Endothelial cell of umbilical vein (primary cell): ENCODE results near the gene GTF2IRD2. TPM values are rescaled to one million over a fixed set of nuclear protein-coding genes. Genes with fewer than 3 reads are reported as not detected.
A peak's percentile ranks its signal among the peaks of the same experiment; 100 is the strongest.
"Not testable (repeated sequence)": the region's sequence is repeated elsewhere in the genome, so short reads cannot be mapped to it uniquely, and the experiment has no call there.

ENCODE experiments used
- BruUV-seq: library from RNA; stranded (reverse); fragments of 400-500 nt; replicated peaks from 2 replicates; lab custom pipeline; 2021; lab: Mats Ljungman, UMichigan
- CTCF ChIA-PET: fragments of 300-600, 350-600 bp; sonication (Branson Sonifier 250); formaldehyde crosslinking; loops from one replicate; lab custom pipeline; 2021; ENCODE audit warnings: antibody characterized with exemption, inconsistent platforms; lab: Charles Lee
- POLR2A ChIA-PET: fragments of 300-600, 350-600 bp; sonication (Branson Sonifier 250); formaldehyde crosslinking; loops from one replicate; lab custom pipeline; 2021; ENCODE audit warnings: antibody characterized with exemption, inconsistent platforms; lab: Charles Lee
- DNase-seq: peaks from one replicate; pipeline ENCODE4 v3.0.0-alpha.2; 2011; ENCODE audit warnings: low read depth, low spot score
- FAIRE-seq: peaks from 2 replicates; lab custom pipeline; 2011; peaks lifted over from hg19 to GRCh38; lab: Jason Lieb, UNC
- H2AFZ ChIP-seq: 2 replicates; pipeline ENCODE4 v1.6.0; 2012; ENCODE audit warnings: low read depth, low read length, control low read depth, inconsistent platforms
- H3K27ac ChIP-seq: 2 replicates; pipeline ENCODE4 v1.5.1; 2011; ENCODE audit warnings: low read depth, mild to moderate bottlenecking, control low read depth, low read length, moderate library complexity; ENCODE audit not compliant: insufficient read depth
- H3K27me3 ChIP-seq, 2 experiments: 2 replicates each; pipeline versions ENCODE4 v1.6.0 to v1.6.1; 2011; ENCODE audit warnings: low read length in 2 of 2, mixed read lengths in 1 of 2; ENCODE audit not compliant: control insufficient read depth in 2 of 2, insufficient read depth in 2 of 2
- H3K36me3 ChIP-seq, 2 experiments: 2 replicates in 1 of 2; 3 replicates in 1 of 2; pipeline ENCODE4 v1.5.1; 2011; ENCODE audit warnings: low read length in 2 of 2, mild to moderate bottlenecking in 1 of 2, moderate library complexity in 1 of 2; ENCODE audit not compliant: control insufficient read depth in 2 of 2, insufficient read depth in 2 of 2; ENCODE audit errors: extremely low read depth in 1 of 2
- H3K4me1 ChIP-seq: 3 replicates; pipeline ENCODE4 v1.5.1; 2011; ENCODE audit warnings: mild to moderate bottlenecking, low read length; ENCODE audit not compliant: control insufficient read depth, insufficient read depth; ENCODE audit errors: extremely low read depth
- H3K4me2 ChIP-seq: 2 replicates; pipeline ENCODE4 v1.6.1; 2011; ENCODE audit warnings: low read length, control low read depth, mixed read lengths; ENCODE audit not compliant: insufficient read depth
- H3K4me3 ChIP-seq, 3 experiments: fragments of 200-600 bp in 1 of 3; sonication (generic), shearing (Covaris generic) in 1 of 3; replicated peaks in 1 of 3; 2 replicates each; pipeline ENCODE4 v1.5.1; 2011 to 2016; ENCODE audit warnings: control low read depth in 3 of 3, low read length in 3 of 3, mild to moderate bottlenecking in 2 of 3, inconsistent platforms in 1 of 3, low read depth in 1 of 3, moderate library complexity in 1 of 3; ENCODE audit not compliant: insufficient read depth in 1 of 3
- H3K79me2 ChIP-seq: 2 replicates; pipeline ENCODE4 v1.6.0; 2012; ENCODE audit warnings: low read length, inconsistent platforms; ENCODE audit not compliant: control insufficient read depth, insufficient read depth
- H3K9ac ChIP-seq: replicated peaks from 2 replicates; pipeline ENCODE3; 2011; ENCODE audit warnings: low read length, control low read depth; ENCODE audit not compliant: insufficient read depth; ENCODE audit errors: extremely low read depth
- H3K9me1 ChIP-seq: replicated peaks from 3 replicates; pipeline ENCODE4 v1.6.0; 2011; ENCODE audit warnings: mild to moderate bottlenecking, low read length; ENCODE audit not compliant: control insufficient read depth, insufficient read depth; ENCODE audit errors: extremely low read depth
- H3K9me3 ChIP-seq: replicated peaks from 2 replicates; pipeline ENCODE4 v1.5.1; 2012; ENCODE audit warnings: low read length, inconsistent platforms; ENCODE audit not compliant: control insufficient read depth, insufficient read depth
- H4K20me1 ChIP-seq: replicated peaks from 2 replicates; pipeline ENCODE3; 2011; ENCODE audit warnings: mild to moderate bottlenecking, low read length; ENCODE audit not compliant: control insufficient read depth, insufficient read depth; ENCODE audit errors: extremely low read depth
- dilution Hi-C: fragments of 300-500 bp; cut with MboI; formaldehyde crosslinking; loops from one replicate; pipeline ENCODE4 v1.15.0; 2019; ENCODE audit warnings: low sequenced_read_pairs; ENCODE audit not compliant: extremely low pct_ligation_motif_present
- intact Hi-C: fragments of 100-400 bp; cut with micrococcal nuclease; formaldehyde crosslinking; loops from one replicate; pipeline ENCODE4 v1.10.0; 2022
- polyA plus RNA-seq, 4 experiments: library from polyadenylated mRNA; depleted of rRNA in 3 of 4; stranded (reverse) in 3 of 4; unstranded in 1 of 4; fragments of >200 nt; gene quantifications; 2 replicates each; pipeline versions ENCODE4 v1.2.1 to v1.2.3, GENCODE V29; 2011 to 2012; ENCODE audit warnings: missing spikeins in 1 of 4
- total RNA-seq: library from RNA; stranded (reverse); gene quantifications from 2 replicates; pipeline ENCODE4 v1.2.3, GENCODE V29; 2021

GTF2IRD2 gene
- total and polyA plus RNA-seq, 2 donors (not counting 3 experiments of a cell fraction or from before 2014, with no cell fraction given), result 5.2 to 10.0 TPM

- H2AFZ ChIP-seq, intact Hi-C loops, H3K9ac ChIP-seq, H3K9me3 ChIP-seq, DNase-seq, H3K4me2 ChIP-seq, H3K27me3 ChIP-seq, dilution Hi-C loops, H4K20me1 ChIP-seq, CTCF ChIA-PET, POLR2A ChIA-PET, FAIRE-seq, H3K79me2 ChIP-seq, H3K4me1 ChIP-seq, H3K4me3 ChIP-seq, H3K27ac ChIP-seq, BruUV-seq, H3K9me1 ChIP-seq, H3K36me3 ChIP-seq: not testable (repeated sequence)
Measured at GRCh38 chr7:74766509-74766908, 84.9 kb downstream of the GTF2IRD2 start.

GRCh38 chr7:74765205-74765918 is 86.0 kb downstream of the GTF2IRD2 start:
- H3K9me1 ChIP-seq, H3K27ac ChIP-seq, POLR2A ChIA-PET, H3K4me2 ChIP-seq, intact Hi-C loops, H3K36me3 ChIP-seq, H2AFZ ChIP-seq, H3K4me1 ChIP-seq, H3K4me3 ChIP-seq, H3K79me2 ChIP-seq, H3K27me3 ChIP-seq, DNase-seq, CTCF ChIA-PET, dilution Hi-C loops, H4K20me1 ChIP-seq, H3K9me3 ChIP-seq, H3K9ac ChIP-seq, FAIRE-seq: not testable (repeated sequence)
- BruUV-seq, result TSS peak; percentile 5

- H3K9ac ChIP-seq, H3K4me1 ChIP-seq, CTCF ChIA-PET, H2AFZ ChIP-seq, H3K27me3 ChIP-seq, H3K4me3 ChIP-seq, BruUV-seq, H3K27ac ChIP-seq, H4K20me1 ChIP-seq, intact Hi-C loops, H3K9me3 ChIP-seq, H3K9me1 ChIP-seq, H3K4me2 ChIP-seq, POLR2A ChIA-PET, FAIRE-seq, H3K36me3 ChIP-seq, dilution Hi-C loops, DNase-seq, H3K79me2 ChIP-seq: not testable (repeated sequence)
Measured at GRCh38 chr7:74758982-74759381, 92.4 kb downstream of the GTF2IRD2 start.

- H4K20me1 ChIP-seq, H3K27ac ChIP-seq, H3K79me2 ChIP-seq, H3K36me3 ChIP-seq, H3K4me3 ChIP-seq, H3K4me1 ChIP-seq, H3K4me2 ChIP-seq, FAIRE-seq, BruUV-seq, H2AFZ ChIP-seq, H3K9me3 ChIP-seq, CTCF ChIA-PET, H3K9ac ChIP-seq, H3K27me3 ChIP-seq, H3K9me1 ChIP-seq, DNase-seq, POLR2A ChIA-PET, dilution Hi-C loops, intact Hi-C loops: not testable (repeated sequence)
Measured at GRCh38 chr7:74758268-74758667, 93.1 kb downstream of the GTF2IRD2 start.
